Spleen (tissue), 11 donors: ENCODE measurements around the gene ELMO2. TPM values are rescaled to one million over a fixed set of nuclear protein-coding genes. Genes with fewer than 3 reads are reported as not detected.

Experiments used
- DNase-seq: peaks from one replicate; pipeline ENCODE4 v3.0.0-alpha.2; 2020
- H3K27ac ChIP-seq, 8 donors: fragments of 200-600 bp; sonication (generic) in 7 of 8; 1 replicate in 4 of 8; 2 replicates in 4 of 8; pipeline versions ENCODE4 v1.5.0 to v1.8.0; 2016 to 2021; ENCODE audit warnings: inconsistent platforms in 4 of 8, mild to moderate bottlenecking in 4 of 8, moderate library complexity in 1 of 8
- H3K27me3 ChIP-seq, 7 donors: fragments of 200-600 bp; sonication (generic) in 6 of 7; replicated peaks in 1 of 7; 1 replicate in 4 of 7; 2 replicates in 3 of 7; pipeline versions ENCODE4 v1.5.0 to v1.8.0; 2016 to 2021; ENCODE audit warnings: inconsistent platforms in 3 of 7, mild to moderate bottlenecking in 1 of 7
- H3K36me3 ChIP-seq, 6 donors: fragments of 200-600 bp; sonication (generic) in 5 of 6; 1 replicate in 4 of 6; 2 replicates in 2 of 6; pipeline versions ENCODE4 v1.5.0 to v1.8.0; 2016 to 2021; ENCODE audit warnings: inconsistent platforms in 2 of 6
- H3K4me1 ChIP-seq, 6 donors: fragments of 200-600 bp; sonication (generic) in 5 of 6; 1 replicate in 3 of 6; 2 replicates in 3 of 6; pipeline versions ENCODE4 v1.5.0 to v1.8.0; 2016 to 2021; ENCODE audit warnings: inconsistent platforms in 3 of 6
- H3K4me3 ChIP-seq, 8 donors: fragments of 200-600 bp; sonication (generic) in 7 of 8; 1 replicate in 4 of 8; 2 replicates in 4 of 8; pipeline versions ENCODE4 v1.5.0 to v1.8.0; 2016 to 2021; ENCODE audit warnings: inconsistent platforms in 4 of 8, mild to moderate bottlenecking in 4 of 8, moderate library complexity in 2 of 8
- H3K9me3 ChIP-seq, 8 donors: fragments of 200-600 bp; sonication (generic) in 7 of 8; 1 replicate in 4 of 8; 2 replicates in 4 of 8; pipeline versions ENCODE4 v1.5.0 to v1.8.0; 2016 to 2021; ENCODE audit warnings: inconsistent platforms in 4 of 8
- CTCF ChIP-seq, 11 experiments: fragments of 200-600 bp in 7 of 11; fragments of 450-650 bp in 4 of 11; sonication (generic) in 4 of 11; IDR thresholded peaks in 8 of 11; conservative IDR thresholded peaks in 3 of 11; 1 replicate in 7 of 11; 2 replicates in 4 of 11; pipeline versions ENCODE4 v1.4.0 to v1.8.0; 2016 to 2021; ENCODE audit warnings: antibody characterized with exemption in 11 of 11, inconsistent platforms in 4 of 11, mild to moderate bottlenecking in 1 of 11
- POLR2A ChIP-seq, 3 donors: fragments of 450-650 bp; IDR thresholded peaks; one replicate each; pipeline ENCODE4 v1.5.1; 2017; ENCODE audit warnings: antibody characterized with exemption in 3 of 3, mild to moderate bottlenecking in 1 of 3
- POLR2AphosphoS5 ChIP-seq, 3 donors: sonication (generic); formaldehyde crosslinking; IDR thresholded peaks; one replicate each; pipeline ENCODE4 v1.5.1; 2017; ENCODE audit warnings: antibody characterized with exemption in 3 of 3
- WGBS, 5 donors: extraction: QIAGEN DNeasy Blood & Tissue Kit in 3 of 5; methylation state at CpG; one replicate each; pipeline versions ENCODE4 v1.1.5 to v1.1.7; 2013 to 2018; 5-methylcytosine and 5-hydroxymethylcytosine counted together
- intact Hi-C: fragments of 100-400 bp; cut with DNase I; formaldehyde crosslinking; loops from one replicate; pipeline ENCODE4 v1.15.0; 2023; ENCODE audit warnings: low total_unique reads
- polyA plus RNA-seq, 3 donors: library from polyadenylated mRNA; stranded (reverse); fragments of 200-250 nt; gene quantifications; one replicate each; pipeline ENCODE4 v1.2.1, GENCODE V29; 2013
- total RNA-seq, 7 donors: library from RNA; depleted of rRNA in 3 of 7; stranded (reverse); fragments of >200 nt in 3 of 7; fragmentation: NEBNext Ultra II Directional in 4 of 7; extraction: Animal tissue kit (Norgen Biotek cat#: 25700) in 4 of 7; gene quantifications; one replicate each; pipeline versions ENCODE4 v1.1.0 to v1.2.1, GENCODE V29; 2016 to 2021
- donor health status: healthy with polysubstance abuse.
- donor health status: DM: no; HTN: no; CAD: no; lungs with moderate emphysema.
- donor health status: DM: no; HTN: no; CAD: no.
- donor health status: Bipolar disorder and iron deficiency.
- donor health status: healthy.
- donor health status: DM: no; HTN: no; CAD: no.
- donor health status: DM: yes; HTN: yes; CAD: no.

The ELMO2 gene
- total and polyA plus RNA-seq, 10 donors = 17.2 to 80.2 (median 61.0) TPM

GRCh38 chr20:46363874-46364669 is 42.3 kb downstream of the ELMO2 start:
- Histone ChIP-seq H3K27me3 (no peaks in the 10 kb centered on the region), H3K9me3 (no peaks in the 10 kb centered on the region), H3K4me3 (peak overlapping the region; percentile 87 to 98 (median 98)), H3K27ac (peak overlapping the region; percentile 99 to 100 (median 99)), H3K36me3 (peaks cover 0 to 78% (median 33%) of the 10 kb centered on the region in 6 donors), H3K4me1 (peaks cover 26 to 72% (median 66%) of the 10 kb centered on the region in 6 donors)
- WGBS, 5 donors = 0 to 1% (median 1%) methylated on average over 33 to 64 of the region's 64 CpGs
- intact Hi-C loops = no loop called here
- DNase-seq = peak; percentile 96
- TF ChIP-seq POLR2A (IDR thresholded peaks at IDR 0.05) (peak in 2 of 3 donors; percentile 28 to 68), POLR2AphosphoS5 (IDR thresholded peaks at IDR 0.05) (peak; percentile 95 to 98 (median 96)), CTCF (IDR thresholded peaks at IDR 0.05 in 8 of 11, conservative IDR thresholded peaks at IDR 0.05 in 3 of 11) (no peak)

GRCh38 chr20:46362921-46363867 is 43.2 kb downstream of the ELMO2 start:
- Histone ChIP-seq H3K27me3 (no peaks in the 10 kb centered on the region), H3K4me3 (peak overlapping the region; percentile 87 to 98 (median 98)), H3K9me3 (no peaks in the 10 kb centered on the region), H3K36me3 (peaks cover 0 to 76% (median 25%) of the 10 kb centered on the region in 6 donors), H3K27ac (peak overlapping the region; percentile 99 to 100 (median 99)), H3K4me1 (peaks cover 26 to 80% (median 74%) of the 10 kb centered on the region in 6 donors)
- 40 to 59% (median 54%) methylated on average over 14 of the region's 14 CpGs for WGBS, 5 donors
- no peak for TF ChIP-seq CTCF (IDR thresholded peaks at IDR 0.05 in 8 of 11, conservative IDR thresholded peaks at IDR 0.05 in 3 of 11)
- no peak for TF ChIP-seq POLR2A (IDR thresholded peaks at IDR 0.05)
- TF ChIP-seq POLR2AphosphoS5 (IDR thresholded peaks at IDR 0.05) = no peak
- no peak for DNase-seq
- intact Hi-C loops = no loop called here

- H3K9me3 ChIP-seq = no peaks in the 10 kb centered on the region
- peaks cover 0 to 76% (median 13%) of the 10 kb centered on the region in 6 donors for H3K36me3 ChIP-seq
- no peak for TF ChIP-seq POLR2A (IDR thresholded peaks at IDR 0.05)
- no peak for TF ChIP-seq POLR2AphosphoS5 (IDR thresholded peaks at IDR 0.05)
- no peak for TF ChIP-seq CTCF (IDR thresholded peaks at IDR 0.05 in 8 of 11, conservative IDR thresholded peaks at IDR 0.05 in 3 of 11)
- H3K27me3 ChIP-seq = no peaks in the 10 kb centered on the region
- intact Hi-C loops = no loop called here
- peak overlapping the region in 1 of 8 donors; percentile 98 for H3K4me3 ChIP-seq
- WGBS, 5 donors = 48 to 86% (median 71%) methylated on average over 2 of the region's 2 CpGs
- peaks cover 37 to 94% (median 88%) of the 10 kb centered on the region in 6 donors for H3K4me1 ChIP-seq
- no peak for DNase-seq
- H3K27ac ChIP-seq = peak overlapping the region in 5 of 8 donors; percentile 51 to 100 (median 100)
Observed at GRCh38 chr20:46361811-46362210, 44.6 kb downstream of the ELMO2 start.
